ENCODE measurements around the gene HARBI1.

DNA sequence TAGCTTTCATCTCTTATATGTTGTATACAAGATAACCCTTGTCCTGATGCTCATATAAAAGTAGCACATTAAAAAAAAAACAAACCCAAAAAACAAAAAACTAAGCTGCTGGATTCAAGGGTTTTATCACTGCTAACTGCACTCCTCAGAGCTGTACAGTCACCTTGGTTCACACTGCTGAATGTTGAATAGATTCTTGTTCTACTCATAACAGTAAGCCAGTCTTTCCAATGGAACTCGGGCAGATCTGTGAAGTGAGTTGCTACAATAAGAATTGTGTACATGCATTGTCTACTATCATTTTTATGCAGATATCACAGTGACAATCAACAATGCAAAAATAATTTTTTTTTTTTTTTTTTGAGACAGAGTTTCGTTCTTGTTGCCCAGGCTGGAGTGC is 4.7 kb downstream of the HARBI1 start:
- TF ChIP-seq, protein P1, sequence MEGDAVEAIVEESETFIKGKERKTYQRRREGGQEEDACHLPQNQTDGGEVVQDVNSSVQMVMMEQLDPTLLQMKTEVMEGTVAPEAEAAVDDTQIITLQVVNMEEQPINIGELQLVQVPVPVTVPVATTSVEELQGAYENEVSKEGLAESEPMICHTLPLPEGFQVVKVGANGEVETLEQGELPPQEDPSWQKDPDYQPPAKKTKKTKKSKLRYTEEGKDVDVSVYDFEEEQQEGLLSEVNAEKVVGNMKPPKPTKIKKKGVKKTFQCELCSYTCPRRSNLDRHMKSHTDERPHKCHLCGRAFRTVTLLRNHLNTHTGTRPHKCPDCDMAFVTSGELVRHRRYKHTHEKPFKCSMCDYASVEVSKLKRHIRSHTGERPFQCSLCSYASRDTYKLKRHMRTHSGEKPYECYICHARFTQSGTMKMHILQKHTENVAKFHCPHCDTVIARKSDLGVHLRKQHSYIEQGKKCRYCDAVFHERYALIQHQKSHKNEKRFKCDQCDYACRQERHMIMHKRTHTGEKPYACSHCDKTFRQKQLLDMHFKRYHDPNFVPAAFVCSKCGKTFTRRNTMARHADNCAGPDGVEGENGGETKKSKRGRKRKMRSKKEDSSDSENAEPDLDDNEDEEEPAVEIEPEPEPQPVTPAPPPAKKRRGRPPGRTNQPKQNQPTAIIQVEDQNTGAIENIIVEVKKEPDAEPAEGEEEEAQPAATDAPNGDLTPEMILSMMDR (IDR thresholded peaks at IDR 0.05), result no peak
- TF ChIP-seq POLR2A (IDR thresholded peaks at IDR 0.05) (no peak), EP300 (IDR thresholded peaks at IDR 0.05) (no peak)
